Activated T-helper 1 cell treated with anti-CD3 and anti-CD28 coated beads, Interleukin-12 subunit alpha, Interleukin-12 subunit beta, Interleukin-2, Interleukin-4 antibody, amounts not matched to agents 30 ng/mL and 10 ng/mL and 1 ng/mL, durations not matched to agents 14 hours and 24 hours and 36 hours (primary cell): ENCODE measurements around the gene RANBP10. TPM values are rescaled to one million over a fixed set of nuclear protein-coding genes. Genes with fewer than 3 reads are reported as not detected.
"Not testable (repeated sequence)": the region's sequence is repeated elsewhere in the genome, so short reads cannot be mapped to it uniquely, and the experiment has no call there.

ENCODE experiments used
- DNase-seq: peaks from one replicate; pipeline ENCODE4 v3.0.0; 2021; ENCODE audit warnings: low spot score
- H3K27ac Mint-ChIP-seq: one replicate; pipeline ENCODE4 v1.8.0; 2021; ENCODE audit warnings: mild to moderate bottlenecking, mixed read lengths
- H3K27me3 Mint-ChIP-seq: one replicate; pipeline ENCODE4 v1.8.0; 2022; ENCODE audit warnings: mild to moderate bottlenecking, moderate library complexity, mixed read lengths; ENCODE audit not compliant: insufficient read depth
- H3K36me3 Mint-ChIP-seq: one replicate; pipeline ENCODE4 v1.8.0; 2021; ENCODE audit warnings: low read depth, mixed read lengths
- H3K4me1 Mint-ChIP-seq: one replicate; pipeline ENCODE4 v1.8.0; 2021; ENCODE audit warnings: low read depth, mixed read lengths
- H3K4me3 Mint-ChIP-seq: one replicate; pipeline ENCODE4 v1.8.0; 2021; ENCODE audit warnings: mild to moderate bottlenecking, moderate library complexity, mixed read lengths
- H3K9me3 Mint-ChIP-seq: one replicate; pipeline ENCODE4 v1.8.0; 2021; ENCODE audit warnings: mixed read lengths
- intact Hi-C: fragments of 100-400 bp; cut with micrococcal nuclease; formaldehyde crosslinking; loops from one replicate; pipeline ENCODE4 v1.15.1; 2024
- total RNA-seq: library from RNA; stranded (reverse); gene quantifications from 2 replicates; pipeline ENCODE4 v1.2.3, GENCODE V29; 2022

RANBP10 gene
- total RNA-seq, 1 donor from 2014 or later = 25.7 TPM

DNA sequence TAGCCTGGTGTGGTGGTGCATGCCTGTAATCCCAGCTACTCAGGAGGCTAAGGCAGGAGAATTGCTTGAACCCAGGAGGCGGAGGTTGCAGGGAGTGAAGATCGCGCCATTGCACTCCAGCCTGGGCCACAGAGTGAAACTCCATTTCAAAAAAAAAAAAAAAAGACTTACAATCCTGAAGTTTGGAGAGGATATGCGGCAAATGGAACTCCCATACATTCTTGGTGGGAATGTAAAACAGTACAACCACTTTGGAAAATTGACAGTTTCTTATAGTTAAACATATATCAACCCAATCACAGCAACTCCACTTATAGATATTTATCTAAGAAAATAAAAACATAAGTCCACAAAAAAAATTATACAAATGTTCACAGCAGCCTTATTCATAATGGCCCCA is 99.2 kb downstream of the RANBP10 start:
- H3K27ac Mint-ChIP-seq = no peak overlapping the region
- intact Hi-C loops = no loop called here
- H3K4me1 Mint-ChIP-seq = peaks cover 25% of the 10 kb centered on the region
- no peaks in the 10 kb centered on the region for H3K27me3 Mint-ChIP-seq
- no peak for DNase-seq
- H3K36me3 Mint-ChIP-seq = no peaks in the 10 kb centered on the region
- no peak overlapping the region for H3K4me3 Mint-ChIP-seq
- H3K9me3 Mint-ChIP-seq = no peaks in the 10 kb centered on the region

- peaks cover 30% of the 10 kb centered on the region for H3K4me1 Mint-ChIP-seq
- no peaks in the 10 kb centered on the region for H3K9me3 Mint-ChIP-seq
- no peak overlapping the region for H3K4me3 Mint-ChIP-seq
- H3K36me3 Mint-ChIP-seq = no peaks in the 10 kb centered on the region
- peak overlapping the region; percentile 80 for H3K27ac Mint-ChIP-seq
- no peaks in the 10 kb centered on the region for H3K27me3 Mint-ChIP-seq
- intact Hi-C loops = no loop called here
- no peak for DNase-seq
These were observed 102.2 kb downstream of the RANBP10 start for GRCh38 chr16:67704110-67704509.

- no peak for DNase-seq
- no peaks in the 10 kb centered on the region for H3K9me3 Mint-ChIP-seq
These were observed 102.7 kb downstream of the RANBP10 start for GRCh38 chr16:67703626-67704025.

DNA sequence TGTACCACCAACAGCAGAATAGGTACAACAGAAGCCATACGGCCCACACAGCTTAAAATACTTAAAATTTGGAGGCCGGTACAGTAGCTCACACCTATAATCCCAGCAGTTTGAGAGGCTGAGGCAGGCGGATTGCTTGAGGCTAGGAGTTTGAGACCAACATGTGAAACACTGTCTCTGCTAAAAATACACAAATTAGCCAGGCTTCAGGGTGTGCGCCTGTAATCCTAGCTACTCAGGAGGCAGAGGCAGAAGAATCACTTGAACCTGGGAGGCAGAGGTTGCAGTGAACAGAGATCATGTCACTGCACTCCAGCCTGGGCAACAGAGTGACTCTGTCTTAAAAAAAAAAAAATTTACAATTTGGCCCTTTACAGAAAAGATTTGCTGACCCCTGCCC is 104.2 kb downstream of the RANBP10 start:
- H3K4me3 Mint-ChIP-seq = no peak overlapping the region
- intact Hi-C loops = no loop called here

More at GRCh38 chr16:67703626-67704025, 102.7 kb downstream of the RANBP10 start:
- Mint-ChIP-seq H3K27ac (peak overlapping the region; percentile 80), H3K27me3 (no peaks in the 10 kb centered on the region), H3K36me3 (no peaks in the 10 kb centered on the region), H3K4me3 (peak overlapping the region; percentile 7), H3K4me1 (peaks cover 30% of the 10 kb centered on the region)
- intact Hi-C loops = no loop called here

DNA sequence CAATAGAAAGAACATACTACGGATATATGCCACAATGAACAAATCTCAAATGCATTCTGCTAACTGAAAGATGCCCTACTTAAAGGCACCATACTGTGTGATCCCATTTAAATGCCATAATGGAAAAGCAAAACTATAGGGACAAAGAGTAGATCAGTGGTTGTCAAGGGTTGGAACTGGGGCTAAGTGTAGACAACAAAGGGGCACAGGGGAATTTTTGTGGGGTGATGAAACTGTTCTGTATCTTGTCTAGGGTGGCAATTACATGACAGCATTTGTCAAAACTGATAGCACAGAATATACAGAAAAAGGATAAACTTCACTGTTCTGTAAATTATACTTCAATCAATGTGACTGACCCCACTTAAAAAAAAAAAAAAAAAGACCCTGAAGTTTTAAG is 104.9 kb downstream of the RANBP10 start:
- Mint-ChIP-seq H3K4me3 (no peak overlapping the region), H3K27me3 (no peaks in the 10 kb centered on the region), H3K9me3 (no peaks in the 10 kb centered on the region), H3K4me1 (peaks cover 30% of the 10 kb centered on the region), H3K36me3 (no peaks in the 10 kb centered on the region), H3K27ac (no peak overlapping the region)
- intact Hi-C loops = no loop called here
- DNase-seq = no peak

More for the DNA sequence above, 104.2 kb downstream of the RANBP10 start:
- no peaks in the 10 kb centered on the region for H3K27me3 Mint-ChIP-seq
- no peaks in the 10 kb centered on the region for H3K36me3 Mint-ChIP-seq
- DNase-seq = no peak
- H3K27ac Mint-ChIP-seq = no peak overlapping the region
- no peaks in the 10 kb centered on the region for H3K9me3 Mint-ChIP-seq
- peaks cover 30% of the 10 kb centered on the region for H3K4me1 Mint-ChIP-seq

GRCh38 chr16:67699265-67699664 is 107.1 kb downstream of the RANBP10 start:
- no peaks in the 10 kb centered on the region for H3K36me3 Mint-ChIP-seq
- H3K27ac Mint-ChIP-seq = no peak overlapping the region
- no peak for DNase-seq
- no peaks in the 10 kb centered on the region for H3K9me3 Mint-ChIP-seq
- intact Hi-C loops = no loop called here
- no peaks in the 10 kb centered on the region for H3K27me3 Mint-ChIP-seq
- H3K4me3 Mint-ChIP-seq = no peak overlapping the region
- H3K4me1 Mint-ChIP-seq = peaks cover 22% of the 10 kb centered on the region

DNA sequence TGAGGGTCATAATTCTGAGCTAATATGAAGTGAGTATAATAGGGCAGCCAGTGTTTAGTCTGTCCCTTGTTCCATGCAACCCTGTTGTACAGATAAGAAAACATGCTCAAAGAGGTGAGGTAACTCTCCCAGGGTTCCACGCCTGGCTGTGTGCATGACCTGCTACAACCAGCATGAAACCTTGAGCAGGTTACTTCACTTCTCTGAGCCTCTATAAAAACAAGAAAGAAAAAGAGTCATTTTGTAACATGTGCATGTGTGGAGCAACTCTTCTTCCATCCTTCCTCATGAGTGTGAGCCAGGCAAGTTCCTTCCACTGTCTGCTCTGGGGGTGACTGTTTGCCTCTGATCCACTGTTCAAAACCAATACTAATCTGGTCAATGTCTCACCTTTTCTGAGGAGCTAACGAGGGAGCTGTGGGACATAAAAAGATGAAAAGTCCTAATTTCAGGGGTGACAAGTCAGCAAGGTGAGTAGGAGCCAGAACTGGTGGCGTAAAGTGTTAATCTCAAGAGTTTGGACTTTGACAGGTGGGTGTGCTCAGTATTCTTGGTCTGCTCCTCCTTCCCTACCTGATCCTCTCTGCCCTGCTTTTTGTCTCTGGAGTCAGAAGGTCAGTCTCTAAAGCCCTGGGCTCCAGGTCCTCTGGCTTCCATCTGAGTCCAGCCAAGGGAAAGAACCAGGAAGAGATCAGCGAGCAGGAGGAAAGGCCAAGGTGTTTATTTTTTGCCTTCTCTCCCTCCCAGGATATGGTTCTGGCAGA is 108.8 kb downstream of the RANBP10 start:
- Mint-ChIP-seq H3K27ac (no peak overlapping the region), H3K27me3 (no peaks in the 10 kb centered on the region), H3K4me3 (no peak overlapping the region), H3K9me3 (no peaks in the 10 kb centered on the region), H3K36me3 (no peaks in the 10 kb centered on the region), H3K4me1 (peaks cover 6% of the 10 kb centered on the region)
- DNase-seq = no peak
- intact Hi-C loops = no loop called here

- no peak for DNase-seq
- intact Hi-C loops = no loop called here
- H3K27me3 Mint-ChIP-seq = no peaks in the 10 kb centered on the region
- H3K9me3 Mint-ChIP-seq = no peaks in the 10 kb centered on the region
- peaks cover 7% of the 10 kb centered on the region for H3K4me1 Mint-ChIP-seq
- peak overlapping the region; percentile 55 for H3K27ac Mint-ChIP-seq
- H3K4me3 Mint-ChIP-seq = no peak overlapping the region
- H3K36me3 Mint-ChIP-seq = no peaks in the 10 kb centered on the region
These were observed 111.7 kb downstream of the RANBP10 start for GRCh38 chr16:67694611-67695010.

DNA sequence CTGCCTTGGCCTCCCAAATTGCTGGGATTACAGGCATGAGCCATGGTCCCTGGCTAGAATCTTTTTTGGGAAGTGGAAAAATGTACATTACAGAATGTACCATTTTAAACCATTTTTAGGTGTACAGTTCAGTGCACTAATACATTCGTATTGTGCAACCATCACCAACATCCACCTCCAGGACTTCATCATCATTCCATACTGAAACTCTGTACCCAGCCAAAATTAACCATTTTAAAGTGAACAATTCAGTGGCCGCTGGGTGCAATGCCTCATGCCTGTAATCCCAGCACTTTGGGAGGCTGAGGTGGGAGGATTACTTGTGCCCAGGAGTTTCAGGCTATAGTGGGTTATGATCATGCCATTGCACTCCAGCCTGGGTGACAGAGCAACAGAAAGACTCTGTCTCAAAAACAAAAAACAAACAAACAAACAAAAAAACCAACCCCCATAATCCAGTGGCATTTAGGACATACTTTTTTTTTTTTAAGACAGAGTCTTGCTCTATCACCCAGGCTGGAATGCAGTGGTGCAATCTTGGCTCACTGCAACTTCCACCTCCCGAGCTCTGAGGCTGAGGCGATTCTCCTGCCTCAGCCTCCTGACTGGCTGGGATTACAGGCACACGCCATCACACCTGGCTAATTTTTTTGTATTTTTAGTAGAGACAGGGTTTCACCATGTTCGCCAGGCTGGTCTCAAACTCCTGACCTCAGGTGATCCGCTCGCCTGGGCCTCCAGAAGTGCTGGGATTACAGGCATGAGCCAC is 112.7 kb downstream of the RANBP10 start:
- H3K9me3 Mint-ChIP-seq, DNase-seq, H3K27me3 Mint-ChIP-seq, H3K4me1 Mint-ChIP-seq, intact Hi-C loops, H3K36me3 Mint-ChIP-seq, H3K4me3 Mint-ChIP-seq: not testable (repeated sequence)
- peak overlapping the region; percentile 23 for H3K27ac Mint-ChIP-seq

DNA sequence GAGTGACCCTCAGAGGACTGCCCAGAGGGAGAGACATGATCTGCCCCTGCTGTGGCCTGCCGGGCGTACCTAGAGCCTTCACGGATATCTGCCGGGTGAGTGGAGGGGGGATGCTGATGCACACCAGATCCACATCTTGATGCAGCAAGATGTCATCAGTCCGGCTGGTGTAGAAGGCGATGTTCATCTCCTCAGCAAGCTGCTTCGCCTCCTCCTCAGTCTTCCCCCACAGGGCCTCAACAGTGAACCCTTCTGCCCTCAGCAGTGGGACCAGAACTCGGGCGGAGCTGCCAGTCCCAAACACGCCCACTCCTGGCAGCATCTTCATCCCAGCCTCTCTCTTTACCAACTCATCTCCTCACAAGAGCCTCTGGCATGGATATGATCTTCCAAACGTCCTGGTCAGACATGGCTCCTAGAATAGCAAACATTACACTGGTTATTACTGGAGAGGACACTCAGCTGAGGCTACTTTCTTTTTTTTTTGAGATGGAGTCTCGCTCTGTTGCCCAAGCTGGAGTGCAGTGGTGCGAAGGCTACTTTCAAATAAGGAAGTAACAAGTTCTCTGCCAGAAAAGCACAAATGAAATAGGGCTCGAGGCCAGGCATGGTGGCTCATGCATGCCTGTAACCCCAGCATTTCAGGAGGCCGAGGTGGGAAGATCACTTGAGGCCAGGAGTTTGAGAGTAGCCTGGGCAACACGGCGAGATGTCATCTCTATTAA is 120.8 kb downstream of the RANBP10 start:
- intact Hi-C loops = no loop called here
- Mint-ChIP-seq H3K9me3 (no peaks in the 10 kb centered on the region), H3K4me3 (no peak overlapping the region), H3K27me3 (no peaks in the 10 kb centered on the region), H3K36me3 (peaks cover 12% of the 10 kb centered on the region), H3K27ac (no peak overlapping the region), H3K4me1 (peaks cover 5% of the 10 kb centered on the region)
- no peak for DNase-seq

GRCh38 chr16:67683767-67684166 is 122.6 kb downstream of the RANBP10 start:
- Mint-ChIP-seq H3K36me3 (peaks cover 12% of the 10 kb centered on the region), H3K27me3 (no peaks in the 10 kb centered on the region), H3K9me3 (no peaks in the 10 kb centered on the region), H3K4me1 (peaks cover 5% of the 10 kb centered on the region), H3K4me3 (no peak overlapping the region), H3K27ac (no peak overlapping the region)
- DNase-seq = no peak
- intact Hi-C loops = no loop called here

DNA sequence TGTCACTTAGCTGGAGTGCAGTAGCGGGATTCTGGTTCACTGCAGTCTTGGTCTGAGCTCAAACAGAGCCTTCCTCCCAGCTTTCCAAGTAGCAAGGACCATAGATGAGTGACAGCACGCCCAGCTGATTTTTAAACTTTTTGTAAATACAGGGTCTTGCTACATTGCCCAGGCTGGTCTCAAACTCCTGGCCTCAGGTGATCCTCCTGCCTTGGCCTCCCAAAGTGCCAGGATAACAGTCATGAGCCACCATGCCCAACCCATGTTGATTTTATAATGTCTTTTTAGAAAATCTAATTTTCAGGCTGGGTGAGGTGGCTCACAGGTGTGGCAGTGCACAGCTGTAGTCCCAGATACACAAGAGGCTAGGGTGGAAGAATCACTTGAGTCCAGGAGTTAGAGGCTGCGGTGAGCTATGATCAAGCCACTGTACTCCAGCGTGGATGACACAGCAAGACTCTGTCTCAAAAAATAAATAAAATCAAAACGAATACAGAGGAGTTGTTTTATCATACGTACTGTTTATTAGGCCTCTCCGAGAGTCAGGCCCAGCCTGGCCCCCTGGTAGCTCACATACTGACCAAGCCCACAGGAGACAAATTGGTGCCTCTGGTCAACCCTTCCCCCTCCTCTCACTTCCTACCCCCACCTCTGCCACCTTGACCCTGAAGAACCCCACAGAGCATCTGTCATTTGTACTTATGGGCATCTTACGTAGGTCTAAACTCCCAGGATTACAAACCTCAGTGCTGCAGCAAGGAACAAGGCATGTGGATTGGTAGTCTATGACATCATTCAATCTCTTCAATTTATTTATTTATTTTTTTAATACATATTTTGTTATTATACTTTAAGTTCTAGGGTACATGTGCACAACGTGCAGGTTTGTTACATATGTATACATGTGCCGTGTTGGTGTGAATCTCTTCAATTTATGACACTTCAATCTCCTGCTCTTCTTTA is 126.1 kb downstream of the RANBP10 start:
- H3K4me1 Mint-ChIP-seq = no peaks in the 10 kb centered on the region
- no peak overlapping the region for H3K4me3 Mint-ChIP-seq

More for the DNA sequence above, 126.1 kb downstream of the RANBP10 start:
- H3K27ac Mint-ChIP-seq = no peak overlapping the region
- intact Hi-C loops = no loop called here
- peaks cover 10% of the 10 kb centered on the region for H3K36me3 Mint-ChIP-seq
- H3K27me3 Mint-ChIP-seq = no peaks in the 10 kb centered on the region
- no peaks in the 10 kb centered on the region for H3K9me3 Mint-ChIP-seq
- no peak for DNase-seq
